Calu3 (cell line): ENCODE results near the gene NSUN4. TPM values are rescaled to one million over a fixed set of nuclear protein-coding genes. Genes with fewer than 3 reads are reported as not detected.

Experiments
- BruUV-seq: library from RNA; stranded (reverse); fragments of 400-500 nt; replicated peaks from 2 replicates; lab custom pipeline; 2021; lab: Mats Ljungman, UMichigan
- CTCF ChIA-PET: fragments of 300-600 bp; sonication (Branson Sonifier 250); formaldehyde crosslinking; loops from one replicate; lab custom pipeline; 2022; ENCODE audit warnings: antibody characterized with exemption; lab: Charles Lee
- DNase-seq: peaks from one replicate; pipeline ENCODE4 v3.0.0; 2022
- H3K27ac Mint-ChIP-seq: one replicate; pipeline ENCODE4 v1.8.0; 2022; ENCODE audit warnings: mixed read lengths; ENCODE audit not compliant: unreplicated experiment
- H3K27me3 Mint-ChIP-seq: one replicate; pipeline ENCODE4 v1.8.0; 2022; ENCODE audit warnings: mixed read lengths; ENCODE audit not compliant: unreplicated experiment
- H3K36me3 Mint-ChIP-seq: one replicate; pipeline ENCODE4 v1.8.0; 2022; ENCODE audit warnings: mild to moderate bottlenecking, moderate library complexity, mixed read lengths; ENCODE audit not compliant: insufficient read depth, unreplicated experiment
- H3K4me1 Mint-ChIP-seq: one replicate; pipeline ENCODE4 v1.8.0; 2022; ENCODE audit warnings: mild to moderate bottlenecking, low read depth, mixed read lengths; ENCODE audit not compliant: unreplicated experiment
- H3K4me3 Mint-ChIP-seq: one replicate; pipeline ENCODE4 v1.8.0; 2022; ENCODE audit warnings: mild to moderate bottlenecking, low read depth, moderate library complexity, mixed read lengths; ENCODE audit not compliant: unreplicated experiment
- H3K9me3 Mint-ChIP-seq: one replicate; pipeline ENCODE4 v1.8.0; 2022; ENCODE audit warnings: low read depth, mixed read lengths; ENCODE audit not compliant: unreplicated experiment
- intact Hi-C: fragments of 100-400 bp; cut with micrococcal nuclease; formaldehyde crosslinking; loops from one replicate; pipeline ENCODE4 v1.10.0; 2022; ENCODE audit not compliant: unreplicated experiment
- total RNA-seq: library from RNA; stranded (reverse); gene quantifications from 2 replicates; pipeline ENCODE4 v1.2.3, GENCODE V29; 2022
- TF ChIP-seq, protein P1 (sequence below): fragments of 200-600 bp; IDR thresholded peaks from one replicate; pipeline ENCODE4 v1.8.0; 2022; ENCODE audit warnings: antibody characterized with exemption; ENCODE audit not compliant: unreplicated experiment

NSUN4 gene
- total RNA-seq, 1 experiment from 2014 or later, result 42.5 TPM

DNA sequence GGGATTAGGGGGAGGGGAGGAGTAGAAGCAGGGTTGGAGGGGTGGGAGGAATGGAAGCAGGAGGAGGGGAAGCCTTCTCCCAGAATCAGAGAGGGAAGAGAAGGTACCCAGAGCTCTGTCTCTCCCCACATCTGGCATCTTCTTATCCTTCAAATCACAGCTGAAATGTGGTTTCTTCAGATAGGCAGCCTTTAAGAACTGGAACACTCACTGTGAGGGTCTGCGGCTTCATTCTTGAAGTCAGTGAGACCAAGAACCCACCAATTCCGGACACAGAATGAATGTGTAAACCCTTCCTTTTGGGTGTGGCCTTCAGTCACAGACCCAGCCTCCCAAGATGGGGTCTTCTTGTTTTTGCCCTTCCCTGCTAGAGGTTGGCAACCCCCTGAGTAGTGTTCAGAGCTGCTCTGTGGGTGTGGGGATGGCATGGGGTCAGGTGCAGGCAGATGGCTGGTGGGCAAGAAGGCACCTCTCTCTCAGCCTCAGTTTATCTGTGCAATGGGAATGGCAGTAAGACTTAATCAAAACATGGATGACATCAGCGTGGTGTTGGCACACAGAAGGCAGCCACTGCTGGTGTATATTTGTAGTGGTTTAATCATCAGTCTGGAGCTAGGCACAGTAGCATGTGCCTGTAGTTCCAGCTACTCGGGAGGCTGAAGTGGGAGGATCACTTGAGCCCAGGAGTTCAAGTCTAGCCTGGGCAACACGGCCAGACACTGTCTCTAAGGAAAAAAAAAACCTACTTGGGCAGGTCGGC lies 60.7 kb downstream of the NSUN4 start:
- Mint-ChIP-seq H3K4me1 (peaks cover 8% of the 10 kb centered on the region), H3K9me3 (no peaks in the 10 kb centered on the region), H3K27ac (no peak overlapping the region), H3K36me3 (peaks cover 7% of the 10 kb centered on the region), H3K4me3 (no peak overlapping the region), H3K27me3 (no peaks in the 10 kb centered on the region)
- no TSS peak for BruUV-seq
- TF ChIP-seq, protein P1, sequence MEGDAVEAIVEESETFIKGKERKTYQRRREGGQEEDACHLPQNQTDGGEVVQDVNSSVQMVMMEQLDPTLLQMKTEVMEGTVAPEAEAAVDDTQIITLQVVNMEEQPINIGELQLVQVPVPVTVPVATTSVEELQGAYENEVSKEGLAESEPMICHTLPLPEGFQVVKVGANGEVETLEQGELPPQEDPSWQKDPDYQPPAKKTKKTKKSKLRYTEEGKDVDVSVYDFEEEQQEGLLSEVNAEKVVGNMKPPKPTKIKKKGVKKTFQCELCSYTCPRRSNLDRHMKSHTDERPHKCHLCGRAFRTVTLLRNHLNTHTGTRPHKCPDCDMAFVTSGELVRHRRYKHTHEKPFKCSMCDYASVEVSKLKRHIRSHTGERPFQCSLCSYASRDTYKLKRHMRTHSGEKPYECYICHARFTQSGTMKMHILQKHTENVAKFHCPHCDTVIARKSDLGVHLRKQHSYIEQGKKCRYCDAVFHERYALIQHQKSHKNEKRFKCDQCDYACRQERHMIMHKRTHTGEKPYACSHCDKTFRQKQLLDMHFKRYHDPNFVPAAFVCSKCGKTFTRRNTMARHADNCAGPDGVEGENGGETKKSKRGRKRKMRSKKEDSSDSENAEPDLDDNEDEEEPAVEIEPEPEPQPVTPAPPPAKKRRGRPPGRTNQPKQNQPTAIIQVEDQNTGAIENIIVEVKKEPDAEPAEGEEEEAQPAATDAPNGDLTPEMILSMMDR, result no peak
- no peak for DNase-seq
- intact Hi-C loops, result no loop called here
- CTCF ChIA-PET, result interaction anchor here (1.2 kb wide), 1 partner anchor 68 kb away, joined by 5 read pairs; no protein-coding TSS in a partner anchor

DNA sequence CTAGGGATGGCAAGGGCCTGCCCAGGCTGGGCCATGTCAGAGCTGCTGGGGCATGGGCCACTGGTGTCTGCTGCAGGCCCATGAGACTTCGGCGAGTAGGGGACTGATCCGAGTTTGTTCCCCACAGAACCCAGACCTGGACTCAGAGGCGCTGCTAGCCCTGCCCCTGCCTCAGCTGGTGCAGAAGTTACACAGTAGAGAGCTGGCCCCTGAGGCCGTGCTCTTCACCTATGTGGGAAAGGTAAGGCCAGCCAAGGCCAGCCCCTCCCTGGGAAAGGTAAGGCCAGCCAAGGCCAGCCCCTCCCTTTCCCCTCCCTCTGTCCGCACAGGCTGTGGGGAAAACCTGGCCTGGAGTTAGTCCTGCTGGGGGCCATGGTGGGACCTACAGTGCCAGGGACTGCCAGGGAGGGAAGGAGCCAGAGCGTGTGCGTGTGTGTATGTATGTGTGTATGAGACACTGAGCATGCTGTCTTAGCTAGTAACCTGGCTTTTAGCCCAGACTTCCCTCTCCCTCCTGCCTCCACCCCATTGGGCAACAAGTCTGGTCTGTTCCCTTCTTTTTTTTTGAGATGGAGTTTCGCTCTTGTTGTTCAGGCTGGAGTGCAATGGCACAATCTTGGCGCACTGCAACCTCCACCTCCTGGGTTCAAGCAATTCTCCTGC lies 61.5 kb downstream of the NSUN4 start:
- BruUV-seq, result no TSS peak
- Mint-ChIP-seq H3K27ac (no peak overlapping the region), H3K9me3 (no peaks in the 10 kb centered on the region), H3K36me3 (peaks cover 7% of the 10 kb centered on the region), H3K4me1 (peaks cover 8% of the 10 kb centered on the region), H3K27me3 (no peaks in the 10 kb centered on the region), H3K4me3 (no peak overlapping the region)
- DNase-seq, result peak; percentile 83
- intact Hi-C loops, result no loop called here
- CTCF ChIA-PET, result interaction anchor here (0.7 to 1.2 kb wide), 2 partner anchors 69 to 120 kb away, joined by 5 to 6 read pairs; no protein-coding TSS in a partner anchor
- TF ChIP-seq, protein P1, result no peak

DNA sequence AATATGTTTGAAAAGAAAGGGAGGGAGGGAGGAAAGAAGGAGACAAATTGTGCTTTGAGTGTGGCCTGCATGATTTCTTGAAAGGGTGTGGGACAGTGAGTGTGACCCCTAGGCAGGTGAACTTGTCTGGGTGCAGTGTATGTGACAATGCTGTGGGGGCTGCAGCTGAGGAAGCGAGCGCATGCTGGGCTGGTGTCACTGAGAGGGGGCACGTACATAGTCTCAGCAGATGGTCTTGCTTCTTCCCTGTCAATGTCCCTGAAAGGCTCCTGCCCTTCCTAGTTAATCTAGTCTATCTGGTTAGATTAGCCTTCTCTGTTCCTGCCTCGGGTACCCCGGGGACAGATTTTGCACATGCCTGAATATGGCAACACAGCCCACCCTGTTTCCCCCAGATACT lies 63.3 kb downstream of the NSUN4 start:
- no peak for DNase-seq
- Mint-ChIP-seq H3K4me1 (peaks cover 8% of the 10 kb centered on the region), H3K36me3 (peaks cover 7% of the 10 kb centered on the region), H3K9me3 (no peaks in the 10 kb centered on the region), H3K27me3 (no peaks in the 10 kb centered on the region), H3K27ac (no peak overlapping the region), H3K4me3 (no peak overlapping the region)
- CTCF ChIA-PET, result no interaction called here
- intact Hi-C loops, result no loop called here
- BruUV-seq, result no TSS peak
- TF ChIP-seq, protein P1, result no peak

DNA sequence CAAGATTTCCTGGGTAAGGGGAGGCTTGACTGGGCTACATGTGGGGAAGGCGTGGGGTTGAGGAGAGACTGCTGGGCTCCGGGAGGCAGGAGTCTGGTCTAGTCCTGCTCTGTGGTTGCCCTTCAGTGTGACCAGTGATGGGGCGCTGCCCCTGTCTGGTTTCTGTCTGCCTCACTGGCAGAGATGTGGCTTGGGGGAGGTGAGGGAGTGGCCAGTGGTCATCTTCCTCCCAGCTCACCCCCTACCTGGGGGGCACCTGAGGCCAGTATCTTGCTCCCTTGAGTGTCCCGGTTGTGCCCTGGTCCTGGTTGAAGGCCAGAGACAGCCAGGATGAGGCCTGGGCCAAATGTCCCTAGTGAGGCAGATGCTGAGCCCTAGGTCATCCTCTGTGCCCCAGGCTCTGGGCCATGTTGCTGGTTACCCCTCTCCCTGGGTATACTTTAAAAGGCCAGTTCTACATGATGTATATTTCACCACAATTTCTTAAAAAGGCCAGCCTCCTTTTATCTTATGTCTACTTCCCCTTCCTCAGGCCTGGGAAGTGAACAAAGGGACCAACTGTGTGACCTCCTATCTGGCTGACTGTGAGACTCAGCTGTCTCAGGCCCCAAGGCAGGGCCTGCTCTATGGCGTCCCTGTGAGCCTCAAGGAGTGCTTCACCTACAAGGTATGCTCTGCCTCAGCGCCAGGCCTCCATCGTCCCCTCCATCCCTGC lies 64.0 kb downstream of the NSUN4 start:
- peaks cover 8% of the 10 kb centered on the region for H3K4me1 Mint-ChIP-seq
- no peak overlapping the region for H3K27ac Mint-ChIP-seq
- no peaks in the 10 kb centered on the region for H3K9me3 Mint-ChIP-seq
- TF ChIP-seq, protein P1, result no peak
- no peaks in the 10 kb centered on the region for H3K27me3 Mint-ChIP-seq
- H3K36me3 Mint-ChIP-seq, result peaks cover 7% of the 10 kb centered on the region
- H3K4me3 Mint-ChIP-seq, result no peak overlapping the region
- DNase-seq, result no peak
- intact Hi-C loops, result no loop called here
- BruUV-seq, result no TSS peak
- CTCF ChIA-PET, result interaction anchor here (1.0 kb wide), 1 partner anchor 10 kb away, joined by 6 read pairs; no protein-coding TSS in a partner anchor
